ENCODE data around the gene CACNA1C.

GRCh38 chr12:2485681-2486080 lies 432.9 kb downstream of the CACNA1C start:
- TF ChIP-seq PAX5 (IDR thresholded peaks at IDR 0.05; ENCODE audit: insufficient read depth, low read length, severe bottlenecking) (no peak), POLR2AphosphoS5 (IDR thresholded peaks at IDR 0.05; ENCODE audit: low read depth, low read length) (no peak), POLR2A (IDR thresholded peaks at IDR 0.05; ENCODE audit: low read depth, low read length) (no peak)

All from GM12891 (cell line).